ENCODE measurements around the gene MXD1.

DNA sequence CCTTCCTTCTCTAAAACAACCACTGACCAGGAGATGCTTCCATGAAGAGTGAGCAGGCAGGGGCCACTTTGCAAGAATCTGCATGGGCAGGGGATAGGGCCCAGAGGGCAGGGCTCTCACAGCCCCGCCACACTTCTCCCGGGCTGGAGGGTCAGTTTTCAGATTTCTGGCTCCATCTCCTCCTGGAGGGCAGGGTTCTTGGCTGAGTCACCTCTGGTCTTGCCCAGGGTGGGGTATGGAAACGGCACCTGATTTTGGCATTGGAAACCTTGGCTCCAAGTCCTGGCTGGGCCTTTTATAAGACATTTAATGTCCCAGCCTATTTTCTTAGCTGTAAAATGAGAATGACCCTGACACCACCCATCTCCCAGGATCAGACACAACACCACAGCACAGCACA is 74.1 kb downstream of the MXD1 start:
- TF ChIP-seq, protein P1, sequence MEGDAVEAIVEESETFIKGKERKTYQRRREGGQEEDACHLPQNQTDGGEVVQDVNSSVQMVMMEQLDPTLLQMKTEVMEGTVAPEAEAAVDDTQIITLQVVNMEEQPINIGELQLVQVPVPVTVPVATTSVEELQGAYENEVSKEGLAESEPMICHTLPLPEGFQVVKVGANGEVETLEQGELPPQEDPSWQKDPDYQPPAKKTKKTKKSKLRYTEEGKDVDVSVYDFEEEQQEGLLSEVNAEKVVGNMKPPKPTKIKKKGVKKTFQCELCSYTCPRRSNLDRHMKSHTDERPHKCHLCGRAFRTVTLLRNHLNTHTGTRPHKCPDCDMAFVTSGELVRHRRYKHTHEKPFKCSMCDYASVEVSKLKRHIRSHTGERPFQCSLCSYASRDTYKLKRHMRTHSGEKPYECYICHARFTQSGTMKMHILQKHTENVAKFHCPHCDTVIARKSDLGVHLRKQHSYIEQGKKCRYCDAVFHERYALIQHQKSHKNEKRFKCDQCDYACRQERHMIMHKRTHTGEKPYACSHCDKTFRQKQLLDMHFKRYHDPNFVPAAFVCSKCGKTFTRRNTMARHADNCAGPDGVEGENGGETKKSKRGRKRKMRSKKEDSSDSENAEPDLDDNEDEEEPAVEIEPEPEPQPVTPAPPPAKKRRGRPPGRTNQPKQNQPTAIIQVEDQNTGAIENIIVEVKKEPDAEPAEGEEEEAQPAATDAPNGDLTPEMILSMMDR (IDR thresholded peaks at IDR 0.05; ENCODE audit: low read depth, low read length, poor library complexity, severe bottlenecking) = no peak
- TF ChIP-seq EZH2phosphoT487 (IDR thresholded peaks at IDR 0.05; ENCODE audit: borderline replicate concordance, low read length) = no peak
